ENCODE measurements around the gene BLTP1.

DNA sequence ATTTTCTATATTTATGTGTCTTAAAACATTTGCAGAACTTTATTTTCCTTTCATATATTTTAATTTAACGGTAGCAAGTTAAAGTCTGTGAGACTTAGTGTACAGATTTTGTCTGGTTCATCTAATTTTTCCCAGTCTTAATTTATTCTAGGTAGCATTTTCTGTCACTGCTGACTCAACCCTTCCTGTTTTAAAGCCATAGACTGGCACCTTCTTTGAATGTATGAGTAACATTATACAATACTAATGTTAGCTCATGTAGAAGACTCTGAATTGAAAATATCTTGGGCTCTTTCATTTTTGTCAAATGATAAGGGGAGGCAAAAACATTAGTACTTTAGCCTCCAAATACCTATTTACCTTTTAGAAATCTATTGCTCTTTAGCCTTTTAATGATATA is 43.6 kb downstream of the BLTP1 start:
- TF ChIP-seq, protein P1, sequence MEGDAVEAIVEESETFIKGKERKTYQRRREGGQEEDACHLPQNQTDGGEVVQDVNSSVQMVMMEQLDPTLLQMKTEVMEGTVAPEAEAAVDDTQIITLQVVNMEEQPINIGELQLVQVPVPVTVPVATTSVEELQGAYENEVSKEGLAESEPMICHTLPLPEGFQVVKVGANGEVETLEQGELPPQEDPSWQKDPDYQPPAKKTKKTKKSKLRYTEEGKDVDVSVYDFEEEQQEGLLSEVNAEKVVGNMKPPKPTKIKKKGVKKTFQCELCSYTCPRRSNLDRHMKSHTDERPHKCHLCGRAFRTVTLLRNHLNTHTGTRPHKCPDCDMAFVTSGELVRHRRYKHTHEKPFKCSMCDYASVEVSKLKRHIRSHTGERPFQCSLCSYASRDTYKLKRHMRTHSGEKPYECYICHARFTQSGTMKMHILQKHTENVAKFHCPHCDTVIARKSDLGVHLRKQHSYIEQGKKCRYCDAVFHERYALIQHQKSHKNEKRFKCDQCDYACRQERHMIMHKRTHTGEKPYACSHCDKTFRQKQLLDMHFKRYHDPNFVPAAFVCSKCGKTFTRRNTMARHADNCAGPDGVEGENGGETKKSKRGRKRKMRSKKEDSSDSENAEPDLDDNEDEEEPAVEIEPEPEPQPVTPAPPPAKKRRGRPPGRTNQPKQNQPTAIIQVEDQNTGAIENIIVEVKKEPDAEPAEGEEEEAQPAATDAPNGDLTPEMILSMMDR (IDR thresholded peaks at IDR 0.05): no peak
- TF ChIP-seq ZFX (IDR thresholded peaks at IDR 0.05; ENCODE audit: borderline replicate concordance): no peak
